IPS DF 6.9 (cell line): ENCODE results near the gene FECH.
"Not testable (repeated sequence)": the region's sequence is repeated elsewhere in the genome, so short reads cannot be mapped to it uniquely, and the experiment has no call there.

Experiments
- DNase-seq: peaks from one replicate; pipeline ENCODE4 v3.0.0-alpha.2; 2013; ENCODE audit warnings: low read depth, low spot score
- H3K27ac ChIP-seq: one replicate; pipeline ENCODE4 v1.5.1; 2013; ENCODE audit warnings: low read length, control low read depth
- H3K27me3 ChIP-seq: 2 replicates; pipeline ENCODE4 v1.6.1; 2013; ENCODE audit warnings: mild to moderate bottlenecking, low read length; ENCODE audit not compliant: control insufficient read depth, insufficient read depth
- H3K36me3 ChIP-seq: 2 replicates; pipeline ENCODE4 v1.6.1; 2013; ENCODE audit warnings: low read length; ENCODE audit not compliant: control insufficient read depth, insufficient read depth
- H3K4me1 ChIP-seq: 2 replicates; pipeline ENCODE4 v1.6.1; 2013; ENCODE audit warnings: low read length; ENCODE audit not compliant: control insufficient read depth, insufficient read depth
- H3K4me3 ChIP-seq: 2 replicates; pipeline ENCODE4 v1.5.1; 2013; ENCODE audit warnings: mild to moderate bottlenecking, low read length
- H3K9me3 ChIP-seq: 2 replicates; pipeline ENCODE4 v1.6.1; 2013; ENCODE audit warnings: low read length, inconsistent platforms; ENCODE audit not compliant: control insufficient read depth, insufficient read depth
- WGBS: extraction: QIAGEN DNeasy Blood & Tissue Kit; methylation state at CpG from one replicate; pipeline ENCODE4 v1.1.7; 2013; ENCODE audit warnings: mixed read lengths, missing lambda C conversion rate; ENCODE audit not compliant: insufficient read length, insufficient coverage; 5-methylcytosine and 5-hydroxymethylcytosine counted together

Gene FECH

GRCh38 chr18:57533868-57534510 is 52.5 kb downstream of the FECH start:
- no CpG with 5 or more reads among the region's 4 CpGs for WGBS
- Histone ChIP-seq H3K27ac (no peak overlapping the region), H3K36me3 (no peaks in the 10 kb centered on the region), H3K4me3 (no peak overlapping the region), H3K27me3 (no peaks in the 10 kb centered on the region), H3K4me1 (peaks cover 3% of the 10 kb centered on the region; the same call in 1 of the 2 replicates), H3K9me3 (no peaks in the 10 kb centered on the region)
- DNase-seq, result no peak

DNA sequence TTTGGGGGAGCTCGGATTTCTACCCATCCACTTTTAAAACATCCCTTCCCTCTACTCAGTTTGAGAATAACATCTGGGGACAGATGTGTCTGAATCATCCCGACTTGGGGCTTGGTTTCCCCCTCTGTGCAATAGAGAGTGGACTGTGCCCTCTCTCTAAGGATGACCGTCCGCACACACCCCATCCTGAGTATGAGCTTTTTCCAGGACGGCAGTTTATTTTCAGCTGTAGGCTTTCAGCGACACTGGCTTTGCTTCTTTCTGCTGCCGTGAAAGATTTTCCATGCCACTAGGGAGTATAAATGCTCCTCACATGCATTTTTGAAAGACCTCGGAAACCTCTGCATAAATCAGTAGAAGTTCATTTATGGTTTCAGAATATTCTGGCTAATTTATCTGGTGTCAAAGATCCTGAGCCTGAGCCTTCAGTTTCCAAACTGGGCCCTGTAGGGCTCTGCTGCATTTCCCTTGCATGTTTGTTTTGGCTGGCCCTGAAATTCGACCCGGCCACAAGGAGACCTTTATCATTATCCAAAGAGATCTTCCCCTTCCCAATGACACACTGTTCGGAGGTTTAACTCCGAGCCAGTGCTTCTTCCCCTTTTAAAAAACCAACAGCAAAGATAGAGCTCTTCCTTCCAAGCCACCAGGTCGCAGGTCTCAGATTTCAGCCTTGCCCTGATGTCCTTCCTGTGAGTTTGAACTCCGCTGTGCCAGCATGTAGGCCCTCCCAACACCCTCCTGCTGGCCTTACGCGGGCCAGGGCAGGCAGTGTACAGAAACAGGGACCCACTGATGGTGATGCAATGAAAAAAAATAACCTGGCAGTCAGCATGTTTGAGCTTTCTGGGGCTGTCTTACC is 53.3 kb downstream of the FECH start:
- Histone ChIP-seq H3K36me3 (no peaks in the 10 kb centered on the region), H3K9me3 (no peaks in the 10 kb centered on the region), H3K4me3 (no peak overlapping the region), H3K4me1 (peaks cover 3% of the 10 kb centered on the region; the same call in 1 of the 2 replicates), H3K27me3 (no peaks in the 10 kb centered on the region), H3K27ac (no peak overlapping the region)
- WGBS, result no CpG with 5 or more reads among the region's 16 CpGs
- DNase-seq, result no peak

DNA sequence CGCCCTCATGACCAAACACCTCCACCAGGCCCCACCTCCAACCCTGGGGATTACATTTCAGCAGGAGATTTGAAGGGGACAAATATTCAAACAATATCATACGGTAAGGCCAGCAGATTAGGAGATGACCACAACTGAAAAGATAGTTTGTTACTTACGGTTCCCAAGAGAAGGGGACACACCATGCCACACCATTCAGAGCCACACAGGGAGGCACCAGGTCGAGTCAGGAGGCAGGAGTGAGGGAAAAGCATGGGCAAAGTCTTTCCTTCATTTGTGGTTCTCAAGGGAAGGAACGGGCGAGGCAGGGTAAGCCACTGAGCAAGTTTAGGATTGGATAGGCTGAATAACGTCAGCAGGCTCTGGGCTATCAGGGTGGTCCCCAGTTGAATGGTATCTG is 57.4 kb downstream of the FECH start:
- H3K9me3 ChIP-seq, result no peaks in the 10 kb centered on the region
- no peaks in the 10 kb centered on the region for H3K36me3 ChIP-seq
- no CpG with 5 or more reads among the region's 7 CpGs for WGBS
- H3K27ac ChIP-seq, result no peak overlapping the region
- H3K4me1 ChIP-seq, result peaks cover 3% of the 10 kb centered on the region; the same call in 1 of the 2 replicates
- H3K4me3 ChIP-seq, result no peak overlapping the region
- no peak for DNase-seq
- no peaks in the 10 kb centered on the region for H3K27me3 ChIP-seq

GRCh38 chr18:57527556-57528229 is 58.8 kb downstream of the FECH start:
- Histone ChIP-seq H3K4me1 (no peaks in the 10 kb centered on the region), H3K27me3 (no peaks in the 10 kb centered on the region), H3K9me3 (no peaks in the 10 kb centered on the region), H3K36me3 (no peaks in the 10 kb centered on the region), H3K27ac (no peak overlapping the region), H3K4me3 (no peak overlapping the region)
- DNase-seq, result no peak
- no CpG with 5 or more reads among the region's 13 CpGs for WGBS

DNA sequence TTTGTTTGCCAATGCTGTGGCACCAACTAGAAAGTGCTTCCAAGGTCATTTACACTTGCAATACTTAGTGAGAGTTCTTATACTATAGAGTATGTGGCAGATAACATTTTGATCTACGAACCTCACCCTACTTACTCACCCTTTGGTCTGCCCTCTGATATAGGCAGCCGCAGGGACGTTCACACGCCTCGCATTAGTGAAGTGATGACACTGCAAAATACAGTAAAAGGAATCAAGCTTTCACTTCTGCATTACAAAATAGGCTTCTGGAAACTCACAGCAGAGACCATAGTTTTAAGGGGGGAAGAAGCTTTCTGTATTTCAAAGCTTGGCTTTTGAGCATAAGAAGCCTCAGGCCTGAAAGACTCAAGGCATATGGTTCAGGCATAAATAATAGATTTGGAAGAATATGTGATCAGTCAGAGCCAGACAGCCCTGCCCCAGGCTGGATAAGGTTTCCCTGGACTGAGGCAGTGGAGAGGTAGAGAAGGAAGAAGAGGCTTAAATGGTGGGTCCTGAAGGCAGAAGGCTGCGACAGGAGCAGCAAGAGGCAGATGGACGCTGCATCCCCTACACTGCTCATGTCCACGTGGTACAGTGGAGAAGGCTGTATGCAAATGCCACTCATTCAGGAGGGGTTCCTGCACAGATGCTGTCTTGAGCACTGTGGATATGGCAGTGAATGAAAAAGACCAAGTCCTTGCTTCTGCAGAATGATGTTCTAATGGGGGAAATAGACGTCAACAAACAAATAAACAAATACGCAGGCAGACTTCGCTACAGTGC is 63.1 kb downstream of the FECH start:
- no peak for DNase-seq
- Histone ChIP-seq H3K27ac (no peak overlapping the region), H3K36me3 (no peaks in the 10 kb centered on the region), H3K4me1 (no peaks in the 10 kb centered on the region), H3K27me3 (no peaks in the 10 kb centered on the region), H3K9me3 (no peaks in the 10 kb centered on the region), H3K4me3 (no peak overlapping the region)
- no CpG with 5 or more reads among the region's 11 CpGs for WGBS

GRCh38 chr18:57522348-57522747 is 64.2 kb downstream of the FECH start:
- H3K36me3 ChIP-seq, DNase-seq, H3K4me1 ChIP-seq, H3K27me3 ChIP-seq, H3K4me3 ChIP-seq, H3K9me3 ChIP-seq, H3K27ac ChIP-seq: not testable (repeated sequence)

DNA sequence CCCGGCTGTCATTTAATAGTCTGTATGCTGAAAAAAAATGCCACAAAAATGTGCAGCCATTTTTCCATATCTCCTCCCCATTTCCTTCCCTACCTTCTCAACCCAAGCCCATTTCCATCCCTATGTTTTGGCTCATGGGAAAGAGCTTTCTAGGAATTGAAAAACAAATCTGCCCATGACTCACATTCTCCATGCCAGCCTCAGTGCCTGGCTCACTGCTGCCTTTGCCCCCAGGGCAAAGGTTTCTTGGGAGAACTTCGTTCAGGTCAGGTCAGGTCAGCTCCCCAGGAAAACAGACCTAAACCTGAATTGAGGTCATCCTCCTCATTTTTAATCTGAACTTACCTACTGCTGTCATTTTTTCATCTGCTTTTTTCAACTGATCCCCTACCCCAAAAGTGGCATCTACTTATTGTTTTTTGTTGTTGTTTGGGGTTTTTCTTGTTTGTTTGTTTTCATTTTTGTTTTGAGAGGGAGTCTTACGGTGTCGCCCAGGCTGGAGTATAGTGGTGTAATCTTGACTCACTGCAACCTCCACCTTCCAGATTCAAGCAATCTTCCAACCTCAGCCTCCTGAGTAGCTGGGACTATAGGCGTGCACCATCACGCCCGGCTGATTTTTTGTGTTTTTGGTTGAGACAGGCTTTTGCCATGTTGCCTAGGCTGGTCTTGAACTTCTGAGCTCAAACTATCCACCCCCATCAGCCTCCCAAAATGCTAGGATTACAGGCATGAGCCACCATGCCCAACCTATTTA is 66.7 kb downstream of the FECH start:
- Histone ChIP-seq H3K4me3 (no peak overlapping the region), H3K4me1 (no peaks in the 10 kb centered on the region), H3K9me3 (no peaks in the 10 kb centered on the region), H3K27me3 (no peaks in the 10 kb centered on the region), H3K27ac (no peak overlapping the region), H3K36me3 (no peaks in the 10 kb centered on the region)
- WGBS, result no CpG with 5 or more reads among the region's 7 CpGs
- no peak for DNase-seq

- no peak overlapping the region for H3K4me3 ChIP-seq
- H3K27me3 ChIP-seq, result no peaks in the 10 kb centered on the region
- no peaks in the 10 kb centered on the region for H3K9me3 ChIP-seq
- H3K4me1 ChIP-seq, result no peaks in the 10 kb centered on the region
- no peak for DNase-seq
- H3K36me3 ChIP-seq, result no peaks in the 10 kb centered on the region
- WGBS, result no CpG with 5 or more reads among the region's 10 CpGs
- H3K27ac ChIP-seq, result no peak overlapping the region
Measured at GRCh38 chr18:57518533-57518932, 68.0 kb downstream of the FECH start.

DNA sequence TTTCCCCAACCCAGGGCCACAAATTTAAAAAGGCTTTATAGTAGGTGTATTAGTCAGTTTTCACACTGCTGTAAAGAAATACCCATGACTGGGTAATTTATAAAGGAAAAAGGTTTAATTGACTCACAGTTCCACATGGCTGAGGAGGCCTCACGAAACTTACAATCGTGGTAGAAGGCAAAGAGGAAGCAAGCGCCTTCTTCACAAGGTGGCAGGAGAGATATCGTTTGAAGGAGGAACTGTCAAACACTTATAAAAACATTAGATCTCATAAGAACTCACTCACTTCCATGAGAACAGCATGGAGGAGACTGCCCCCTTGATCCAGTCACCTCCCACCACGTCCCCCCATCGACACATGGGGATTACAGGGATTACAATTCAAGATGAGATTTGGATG is 70.4 kb downstream of the FECH start:
- Histone ChIP-seq H3K4me1 (no peaks in the 10 kb centered on the region), H3K27ac (no peak overlapping the region), H3K4me3 (no peak overlapping the region), H3K27me3 (no peaks in the 10 kb centered on the region), H3K36me3 (no peaks in the 10 kb centered on the region), H3K9me3 (no peaks in the 10 kb centered on the region)
- no peak for DNase-seq
- no CpG with 5 or more reads among the region's 6 CpGs for WGBS
